Heart left ventricle (tissue), 16 donors: ENCODE results near the gene ZCCHC3. TPM values are rescaled to one million over a fixed set of nuclear protein-coding genes. Genes with fewer than 3 reads are reported as not detected.
A peak's percentile ranks its signal among the peaks of the same experiment; 100 is the strongest.

Source experiments
- ATAC-seq, 4 donors: fragments of 200-7000 bp; cut with Tn5 transposase; one replicate each; pipeline ENCODE4 v1.9.1; 2020 to 2022; ENCODE audit warnings: moderate library complexity in 4 of 4, mild to moderate bottlenecking in 3 of 4, moderate number of reproducible peaks in 1 of 4
- DNase-seq, 5 donors: peaks; one replicate each; pipeline ENCODE4 v3.0.0-alpha.2; 2020
- H3K27ac ChIP-seq, 12 donors: fragments of 200-600 bp; sonication (generic) in 4 of 12; one replicate each; pipeline versions ENCODE4 v1.5.0 to v1.8.0; 2016 to 2022; ENCODE audit warnings: mild to moderate bottlenecking in 2 of 12
- H3K27me3 ChIP-seq, 9 donors: fragments of 200-600 bp; sonication (generic) in 2 of 9; one replicate each; pipeline versions ENCODE4 v1.5.1 to v1.8.0; 2016 to 2022; ENCODE audit warnings: mild to moderate bottlenecking in 3 of 9
- H3K36me3 ChIP-seq, 9 donors: fragments of 200-600 bp; sonication (generic) in 2 of 9; one replicate each; pipeline versions ENCODE4 v1.5.0 to v1.8.0; 2018 to 2022; ENCODE audit warnings: mild to moderate bottlenecking in 2 of 9
- H3K4me1 ChIP-seq, 12 donors: fragments of 200-600 bp; sonication (generic) in 4 of 12; one replicate each; pipeline versions ENCODE4 v1.5.0 to v1.8.0; 2016 to 2022; ENCODE audit warnings: mild to moderate bottlenecking in 3 of 12
- H3K4me3 ChIP-seq, 12 donors: fragments of 200-600 bp; sonication (generic) in 4 of 12; one replicate each; pipeline versions ENCODE4 v1.5.0 to v1.8.0; 2017 to 2022; ENCODE audit warnings: mild to moderate bottlenecking in 9 of 12, moderate library complexity in 4 of 12
- H3K9me3 ChIP-seq, 12 donors: fragments of 200-600 bp; sonication (generic) in 4 of 12; one replicate each; pipeline versions ENCODE4 v1.5.0 to v1.8.0; 2016 to 2022; ENCODE audit warnings: mild to moderate bottlenecking in 1 of 12
- POLR2A ChIP-seq, 2 donors: fragments of 450-650 bp; IDR thresholded peaks; one replicate each; pipeline ENCODE4 v1.6.1; 2017; ENCODE audit warnings: antibody characterized with exemption in 2 of 2, mild to moderate bottlenecking in 2 of 2, moderate library complexity in 2 of 2
- WGBS, 4 donors: extraction: QIAGEN DNeasy Blood & Tissue Kit in 2 of 4; methylation state at CpG; one replicate each; pipeline versions ENCODE4 v1.1.5 to v1.1.7; 2013 to 2018; 5-methylcytosine and 5-hydroxymethylcytosine counted together
- intact Hi-C, 10 donors: fragments of 100-400 bp; cut with DNase I; formaldehyde crosslinking; loops; one replicate each; pipeline versions ENCODE4 v1.11.1 to v1.14.2; 2022
- polyA plus RNA-seq, 2 donors: library from polyadenylated mRNA; stranded (reverse); fragments of 200-250 nt; gene quantifications; one replicate each; pipeline ENCODE4 v1.2.3, GENCODE V29; 2013
- total RNA-seq, 9 donors: library from RNA; depleted of rRNA in 2 of 9; stranded (reverse); fragments of >200 nt in 2 of 9; fragmentation: NEBNext Ultra II Directional in 3 of 9; extraction: Animal tissue kit (Norgen Biotek cat#: 25700) in 3 of 9; gene quantifications; one replicate each; pipeline versions ENCODE4 v1.1.0 to v1.2.4, GENCODE V29; 2016 to 2023
- TF ChIP-seq, protein P1 (sequence below), 12 donors: fragments of 200-600 bp; sonication (generic) in 4 of 12; IDR thresholded peaks; one replicate each; pipeline versions ENCODE4 v1.5.0 to v1.8.0; 2018 to 2022; ENCODE audit warnings: antibody characterized with exemption in 12 of 12, mild to moderate bottlenecking in 5 of 12
- donor health status: ischemic (EF 13 %, LVEDD 7.1; RV severe dilation, severe dysfunction).
- donor health status: healthy with polysubstance abuse.
- donor health status: DM: no; HTN: yes; CAD: no.
- donor health status: DM: no; HTN: no; CAD: no.
- donor health status: ischemic (EF 25% LVEDD 6.9; RV normal size, moderate dysfunction).
- donor health status: ischemic (EF 25% LVEDD 5.7; RV mildly dilated, moderate dysfunction).
- donor health status: healthy.
- donor health status: DM: yes; HTN: yes; CAD: no.
- donor health status: ischemic (EF 35%, LVEDD 5.7; RV mildly dilated, moderate dysfunction).
- donor health status: nonischemic (EF 11% LVEDD 7.7; RV severe dilation, severe dysfunction).
- donor health status: DM: yes; HTN: yes; CAD: no.
- donor health status: PGD.
- donor health status: ischemic (EF 29% LVEDD 5.4; RV normal size, mild dysfunction).
- donor health status: nonischemic (EF 23%, LVEDD 6.1; RV moderate dilation, normal function).

The ZCCHC3 gene
- total and polyA plus RNA-seq, 11 donors, result 6.9 to 15.3 (median 9.6) TPM

DNA sequence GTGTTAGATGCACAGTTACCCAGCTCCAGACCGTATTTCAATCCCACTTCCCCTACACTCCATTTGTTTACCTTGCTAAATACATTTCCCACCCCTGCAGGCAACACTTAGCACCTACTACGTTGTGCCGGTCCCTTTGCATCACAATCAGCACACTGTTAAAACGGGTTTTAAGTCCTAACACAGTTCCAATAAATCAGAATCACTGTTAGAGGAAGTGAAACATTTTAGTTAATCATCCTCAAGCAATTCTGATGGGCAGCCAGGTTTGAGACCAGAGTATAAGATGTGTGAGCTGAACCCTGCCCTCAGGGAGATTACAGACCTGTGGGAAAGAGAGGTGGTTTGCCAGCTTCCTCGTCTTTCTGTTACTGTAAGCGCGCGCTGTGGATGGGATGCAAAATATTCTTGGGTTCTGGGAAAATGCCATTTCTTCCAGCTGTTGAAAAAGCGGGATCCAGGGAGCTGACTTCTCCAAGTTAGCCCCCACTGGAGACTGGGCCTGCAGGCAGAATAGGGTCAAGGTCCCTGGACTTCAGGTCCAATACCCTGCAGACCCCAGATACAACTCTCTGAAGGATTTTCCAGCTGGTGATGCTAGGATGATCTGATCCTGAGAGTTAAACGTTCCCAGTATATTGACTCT lies 3.1 kb downstream of the ZCCHC3 start:
- TF ChIP-seq, protein P1, sequence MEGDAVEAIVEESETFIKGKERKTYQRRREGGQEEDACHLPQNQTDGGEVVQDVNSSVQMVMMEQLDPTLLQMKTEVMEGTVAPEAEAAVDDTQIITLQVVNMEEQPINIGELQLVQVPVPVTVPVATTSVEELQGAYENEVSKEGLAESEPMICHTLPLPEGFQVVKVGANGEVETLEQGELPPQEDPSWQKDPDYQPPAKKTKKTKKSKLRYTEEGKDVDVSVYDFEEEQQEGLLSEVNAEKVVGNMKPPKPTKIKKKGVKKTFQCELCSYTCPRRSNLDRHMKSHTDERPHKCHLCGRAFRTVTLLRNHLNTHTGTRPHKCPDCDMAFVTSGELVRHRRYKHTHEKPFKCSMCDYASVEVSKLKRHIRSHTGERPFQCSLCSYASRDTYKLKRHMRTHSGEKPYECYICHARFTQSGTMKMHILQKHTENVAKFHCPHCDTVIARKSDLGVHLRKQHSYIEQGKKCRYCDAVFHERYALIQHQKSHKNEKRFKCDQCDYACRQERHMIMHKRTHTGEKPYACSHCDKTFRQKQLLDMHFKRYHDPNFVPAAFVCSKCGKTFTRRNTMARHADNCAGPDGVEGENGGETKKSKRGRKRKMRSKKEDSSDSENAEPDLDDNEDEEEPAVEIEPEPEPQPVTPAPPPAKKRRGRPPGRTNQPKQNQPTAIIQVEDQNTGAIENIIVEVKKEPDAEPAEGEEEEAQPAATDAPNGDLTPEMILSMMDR (IDR thresholded peaks at IDR 0.05), result no peak
- no peak for TF ChIP-seq POLR2A (IDR thresholded peaks at IDR 0.05)
- Histone ChIP-seq H3K4me1 (peaks cover 13 to 60% (median 39%) of the 10 kb centered on the region in 12 donors), H3K36me3 (peaks cover 0 to 4% (median 0%) of the 10 kb centered on the region in 9 donors), H3K27ac (peak overlapping the region in 10 of 12 donors; percentile 7 to 99 (median 46)), H3K27me3 (no peaks in the 10 kb centered on the region), H3K4me3 (peak overlapping the region in 7 of 12 donors; percentile 75 to 99 (median 88)), H3K9me3 (no peaks in the 10 kb centered on the region)
- DNase-seq (no peak), ATAC-seq (no peak)
- 32 to 50% (median 39%) methylated on average over 10 of the region's 10 CpGs for WGBS, 4 donors
- intact Hi-C loops, result no loop called here

DNA sequence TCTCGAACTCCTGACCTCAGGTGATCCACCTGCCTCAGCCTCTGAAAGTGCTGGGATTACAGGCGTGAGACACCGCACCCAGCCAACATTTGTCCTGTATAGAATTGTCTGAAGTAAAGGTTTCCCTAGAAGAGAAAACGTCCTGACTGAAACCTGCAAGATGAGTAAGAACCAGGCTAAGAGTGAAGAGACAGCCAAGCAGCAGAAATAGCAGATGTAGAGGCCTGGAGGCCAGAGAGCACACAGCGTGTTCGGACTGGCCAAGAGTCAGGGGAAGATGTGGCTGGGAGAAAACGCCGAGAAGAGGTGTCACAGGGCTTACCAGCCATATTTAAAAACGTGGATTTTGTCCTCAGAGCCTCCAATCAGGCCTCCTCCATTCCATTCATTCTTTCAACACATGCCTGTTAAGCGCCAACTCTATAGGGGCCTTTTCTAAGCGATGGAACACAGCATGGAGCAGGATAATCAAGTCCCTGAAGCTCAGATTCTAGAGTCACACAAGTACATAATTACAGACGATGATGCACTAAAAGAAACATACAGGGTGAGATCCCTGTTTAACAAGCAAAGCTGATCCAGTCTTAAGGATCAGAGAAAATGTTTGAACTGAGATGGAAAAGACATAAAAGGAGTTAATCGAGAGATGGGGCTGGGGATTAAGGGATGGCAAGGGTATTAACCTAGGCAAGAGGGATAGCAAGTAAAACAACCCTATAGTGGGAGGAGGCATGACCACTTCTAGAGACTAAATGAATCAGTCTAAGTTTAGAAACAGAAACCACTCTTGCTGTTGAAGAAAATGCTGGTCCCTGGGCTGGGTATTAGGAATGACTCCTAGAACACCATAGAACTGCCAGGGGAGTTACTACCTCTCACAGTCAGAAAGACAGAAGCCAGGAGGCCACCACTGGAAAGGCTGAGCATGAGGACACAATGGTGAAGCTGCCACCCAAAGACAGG lies 4.8 kb downstream of the ZCCHC3 start:
- H3K9me3 ChIP-seq, result no peaks in the 10 kb centered on the region
- no peaks in the 10 kb centered on the region for H3K27me3 ChIP-seq
- WGBS, 4 donors, result 70 to 75% (median 71%) methylated on average over 13 of the region's 13 CpGs
- intact Hi-C loops, result no loop called here
- peaks cover 0 to 4% (median 0%) of the 10 kb centered on the region in 9 donors for H3K36me3 ChIP-seq
- ATAC-seq (no peak), DNase-seq (no peak)
- H3K4me3 ChIP-seq, result no peak overlapping the region
- peak overlapping the region in 4 of 12 donors; percentile 45 to 65 (median 48) for H3K27ac ChIP-seq
- no peak for TF ChIP-seq POLR2A (IDR thresholded peaks at IDR 0.05)
- TF ChIP-seq, protein P1 (IDR thresholded peaks at IDR 0.05), result no peak
- peaks cover 7 to 47% (median 35%) of the 10 kb centered on the region in 12 donors for H3K4me1 ChIP-seq

DNA sequence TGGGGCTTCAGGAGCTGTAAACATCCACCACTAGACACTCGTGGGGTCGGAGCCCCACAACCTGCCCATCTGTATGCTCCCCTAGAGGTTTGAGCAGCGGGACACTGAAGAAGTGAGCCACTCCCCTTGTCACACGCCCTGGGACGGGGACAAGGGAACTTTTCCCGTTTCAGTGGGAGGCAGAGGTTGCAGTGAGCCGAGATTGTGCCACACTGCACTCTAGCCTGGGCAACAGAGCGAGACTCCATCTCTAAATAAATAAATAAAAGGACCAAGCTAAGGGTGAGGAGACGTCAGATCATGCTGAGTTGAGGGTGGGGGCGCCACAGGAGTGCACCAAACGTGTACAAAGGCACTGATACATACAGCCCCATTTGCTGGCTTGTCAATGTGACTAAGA lies 8.4 kb downstream of the ZCCHC3 start:
- Histone ChIP-seq H3K27ac (no peak overlapping the region), H3K27me3 (no peaks in the 10 kb centered on the region), H3K4me3 (no peak overlapping the region), H3K4me1 (peaks cover under 1 to 42% (median 28%) of the 10 kb centered on the region in 12 donors), H3K36me3 (no peaks in the 10 kb centered on the region), H3K9me3 (no peaks in the 10 kb centered on the region)
- DNase-seq (no peak), ATAC-seq (no peak)
- 74 to 87% (median 75%) methylated on average over 11 of the region's 11 CpGs for WGBS, 4 donors
- TF ChIP-seq POLR2A (IDR thresholded peaks at IDR 0.05), result no peak
- intact Hi-C loops, result no loop called here

DNA sequence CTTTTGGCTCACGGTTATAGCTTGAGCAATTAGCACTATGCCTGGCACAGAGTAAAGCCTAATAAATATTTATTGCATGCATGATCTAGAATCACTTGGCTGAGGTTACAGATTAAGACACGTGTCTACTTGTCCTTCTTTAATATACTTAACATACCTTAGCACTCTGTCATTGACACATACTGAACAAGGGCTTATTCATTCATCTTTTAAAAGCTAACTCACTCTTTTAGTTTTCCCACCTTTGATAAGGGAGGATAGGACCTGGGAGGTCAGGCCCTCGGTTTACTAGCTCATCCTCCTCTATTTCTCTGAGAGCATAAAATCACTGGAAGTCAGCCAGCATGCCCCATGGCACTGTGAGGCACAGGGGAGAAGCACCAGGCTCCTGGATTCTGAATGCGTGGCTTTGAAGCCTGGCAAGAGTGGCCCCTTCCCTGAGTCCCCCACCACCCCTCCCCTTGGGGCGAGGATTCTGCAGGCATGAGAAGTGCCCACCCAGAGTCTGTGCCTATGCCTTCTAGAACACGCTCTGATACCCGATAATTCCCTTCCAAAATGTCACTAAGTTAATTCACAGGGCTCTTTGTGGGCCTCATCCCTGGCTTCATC lies 11.2 kb downstream of the ZCCHC3 start:
- intact Hi-C loops, result no loop called here
- TF ChIP-seq, protein P1 (IDR thresholded peaks at IDR 0.05), result no peak
- TF ChIP-seq POLR2A (IDR thresholded peaks at IDR 0.05), result no peak
- H3K27ac ChIP-seq, result peak overlapping the region in 3 of 12 donors; percentile 79 to 90 (median 86)
- ATAC-seq (no peak), DNase-seq (no peak)
- no peaks in the 10 kb centered on the region for H3K27me3 ChIP-seq
- H3K36me3 ChIP-seq, result no peaks in the 10 kb centered on the region
- peaks cover 0 to 22% (median 15%) of the 10 kb centered on the region in 12 donors for H3K4me1 ChIP-seq
- 67 to 71% (median 68%) methylated on average over 7 of the region's 7 CpGs for WGBS, 4 donors
- H3K9me3 ChIP-seq, result no peaks in the 10 kb centered on the region
- no peak overlapping the region for H3K4me3 ChIP-seq
